Measurements from ENCODE around the gene TMPRSS4. TPM values are rescaled to one million over a fixed set of nuclear protein-coding genes. Genes with fewer than 3 reads are reported as not detected.
A peak's percentile ranks its signal among the peaks of the same experiment; 100 is the strongest.

The TMPRSS4 gene
- total and polyA plus RNA-seq, 4 donors: 0.96 to 6.5 TPM; not detected in 2

DNA sequence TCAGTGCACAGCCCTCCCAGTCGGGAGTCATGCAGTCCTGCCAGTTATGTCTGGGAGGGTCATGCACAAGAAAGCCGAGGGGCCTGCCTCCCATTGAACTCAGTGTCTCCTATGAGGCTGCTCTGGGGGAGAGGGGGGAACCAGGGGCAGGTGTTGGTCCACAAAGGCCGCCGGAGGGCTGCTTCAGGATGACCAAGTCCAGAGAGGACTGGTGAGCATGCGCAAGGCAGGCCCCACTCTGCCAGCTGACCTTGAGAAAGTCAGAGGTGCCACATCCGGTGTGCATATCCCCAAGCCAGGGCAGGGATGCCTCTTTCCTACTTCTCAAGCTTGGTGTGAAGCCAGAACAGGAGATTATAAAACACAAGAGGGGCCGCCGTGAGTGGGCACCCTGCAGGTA lies 71.4 kb downstream of the TMPRSS4 start:
- Histone ChIP-seq H3K27ac (ENCODE audit: low read depth in 1 of 2, low read length in 2 of 2) (no peak overlapping the region), H3K36me3 (ENCODE audit: control insufficient read depth in 1 of 2, insufficient read depth in 2 of 2, low read length in 1 of 2) (no peaks in the 10 kb centered on the region), H3K9me3 (ENCODE audit: control insufficient read depth, low read length) (no peaks in the 10 kb centered on the region), H3K4me3 (ENCODE audit: low read length in 2 of 2) (no peak overlapping the region), H3K27me3 (ENCODE audit: control insufficient read depth in 1 of 2, insufficient read depth in 2 of 2, low read length in 1 of 2) (peaks cover 0 to 2% of the 10 kb centered on the region in 2 donors), H3K4me1 (ENCODE audit: control insufficient read depth in 1 of 2, insufficient read depth in 2 of 2, low read length in 2 of 2) (no peaks in the 10 kb centered on the region)
- WGBS, 2 donors: 89 to 92% methylated on average over 8 of the region's 8 CpGs
- DNase-seq (peak in 1 of 2 donors; percentile 51), ATAC-seq (ENCODE audit: low FRiP score) (no peak)
- intact Hi-C loops (cut with DNase I): loop anchor here (5.0 to 10.0 kb wide), 2 partner anchors 204 to 207 kb away; partner anchors contain the start of gene UBE4A (in 1 of the 2)

GRCh38 chr11:118148856-118149255 lies 72.0 kb downstream of the TMPRSS4 start:
- Histone ChIP-seq H3K4me1 (ENCODE audit: control insufficient read depth in 1 of 2, insufficient read depth in 2 of 2, low read length in 2 of 2) (no peaks in the 10 kb centered on the region), H3K9me3 (ENCODE audit: control insufficient read depth, low read length) (no peaks in the 10 kb centered on the region), H3K36me3 (ENCODE audit: control insufficient read depth in 1 of 2, insufficient read depth in 2 of 2, low read length in 1 of 2) (no peaks in the 10 kb centered on the region), H3K4me3 (ENCODE audit: low read length in 2 of 2) (no peak overlapping the region), H3K27ac (ENCODE audit: low read depth in 1 of 2, low read length in 2 of 2) (no peak overlapping the region), H3K27me3 (ENCODE audit: control insufficient read depth in 1 of 2, insufficient read depth in 2 of 2, low read length in 1 of 2) (peaks cover 0 to 2% of the 10 kb centered on the region in 2 donors)
- 78 to 79% methylated on average over 2 of the region's 2 CpGs for whole genome bisulfite sequencing, 2 donors
- DNase-seq (no peak), ATAC-seq (ENCODE audit: low FRiP score) (no peak)
- intact Hi-C loops (cut with DNase I): loop anchor here (5.0 to 10.0 kb wide), 2 partner anchors 203 to 206 kb away; partner anchors contain the start of gene UBE4A (in 1 of the 2)

GRCh38 chr11:118149493-118149892 lies 72.6 kb downstream of the TMPRSS4 start:
- Histone ChIP-seq H3K9me3 (ENCODE audit: control insufficient read depth, low read length) (no peaks in the 10 kb centered on the region), H3K27me3 (ENCODE audit: control insufficient read depth in 1 of 2, insufficient read depth in 2 of 2, low read length in 1 of 2) (peaks cover 0 to 2% of the 10 kb centered on the region in 2 donors), H3K4me1 (ENCODE audit: control insufficient read depth in 1 of 2, insufficient read depth in 2 of 2, low read length in 2 of 2) (no peaks in the 10 kb centered on the region), H3K27ac (ENCODE audit: low read depth in 1 of 2, low read length in 2 of 2) (no peak overlapping the region), H3K36me3 (ENCODE audit: control insufficient read depth in 1 of 2, insufficient read depth in 2 of 2, low read length in 1 of 2) (no peaks in the 10 kb centered on the region), H3K4me3 (ENCODE audit: low read length in 2 of 2) (no peak overlapping the region)
- intact Hi-C loops (cut with DNase I): loop anchor here (5.0 to 10.0 kb wide), 2 partner anchors 203 to 205 kb away; partner anchors contain the start of gene UBE4A (in 1 of the 2)
- no peak for ATAC-seq (ENCODE audit: low FRiP score)
- 85 to 86% methylated on average over 1 of the region's 1 CpG for WGBS, 2 donors
- peak in 1 of 2 donors; percentile 51 for DNase-seq

DNA sequence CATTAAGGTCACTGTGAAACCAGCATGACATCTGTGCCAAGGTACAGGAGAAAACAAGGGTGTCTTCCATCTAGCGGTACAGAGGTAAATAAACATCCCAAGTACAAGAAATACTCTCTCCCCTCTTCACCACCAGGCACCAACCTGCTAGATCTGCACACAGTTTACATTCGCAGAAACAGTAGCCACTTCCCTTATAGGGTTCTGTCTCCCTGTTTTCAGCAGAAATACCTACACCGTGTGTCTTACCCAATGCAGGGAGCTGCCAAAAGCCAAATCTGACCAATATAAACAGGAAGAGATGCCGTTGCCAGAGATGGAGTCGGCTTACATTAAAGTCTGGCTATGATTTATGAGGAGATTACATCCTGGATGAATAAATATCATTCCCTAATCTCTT lies 74.6 kb downstream of the TMPRSS4 start:
- WGBS, 2 donors: 37% methylated on average over 5 of the region's 5 CpGs
- peaks cover 0 to 2% of the 10 kb centered on the region in 2 donors for H3K27me3 ChIP-seq (ENCODE audit: control insufficient read depth in 1 of 2, insufficient read depth in 2 of 2, low read length in 1 of 2)
- no peak overlapping the region for H3K4me3 ChIP-seq (ENCODE audit: low read length in 2 of 2)
- ATAC-seq (ENCODE audit: low FRiP score): no peak
- no peaks in the 10 kb centered on the region for H3K4me1 ChIP-seq (ENCODE audit: control insufficient read depth in 1 of 2, insufficient read depth in 2 of 2, low read length in 2 of 2)
- intact Hi-C loops (cut with DNase I): no loop called here
- DNase-seq: no peak
- no peaks in the 10 kb centered on the region for H3K9me3 ChIP-seq (ENCODE audit: control insufficient read depth, low read length)
- H3K27ac ChIP-seq (ENCODE audit: low read depth in 1 of 2, low read length in 2 of 2): no peak overlapping the region
- H3K36me3 ChIP-seq (ENCODE audit: control insufficient read depth in 1 of 2, insufficient read depth in 2 of 2, low read length in 1 of 2): no peaks in the 10 kb centered on the region

DNA sequence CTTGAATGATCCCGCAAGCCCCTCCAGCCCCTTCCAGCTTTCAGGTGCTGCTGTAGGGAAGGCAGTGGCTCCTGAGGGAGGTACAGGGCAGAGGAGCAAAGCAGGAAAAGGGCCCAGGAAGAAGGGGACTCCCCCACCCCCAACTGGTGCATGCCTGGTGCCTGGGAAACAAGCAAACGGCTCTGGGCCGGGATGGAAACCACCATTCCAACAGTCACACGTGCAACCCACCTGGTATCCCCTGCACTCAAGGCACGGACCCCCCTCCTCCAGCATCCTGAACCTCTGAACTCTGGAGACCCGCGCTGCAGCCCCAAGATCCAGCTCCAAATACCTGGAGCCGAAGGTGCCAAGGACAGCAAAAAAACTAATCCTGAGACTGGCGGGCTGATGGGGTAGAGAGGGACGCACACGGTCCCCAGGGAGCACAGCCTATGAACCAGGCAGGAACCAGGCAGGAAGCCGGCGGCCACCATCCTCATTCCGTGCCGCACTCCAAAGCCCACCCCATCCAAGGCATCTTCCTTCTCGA lies 75.2 kb downstream of the TMPRSS4 start:
- Histone ChIP-seq H3K9me3 (ENCODE audit: control insufficient read depth, low read length) (no peaks in the 10 kb centered on the region), H3K4me3 (ENCODE audit: low read length in 2 of 2) (no peak overlapping the region), H3K4me1 (ENCODE audit: control insufficient read depth in 1 of 2, insufficient read depth in 2 of 2, low read length in 2 of 2) (no peaks in the 10 kb centered on the region), H3K27me3 (ENCODE audit: control insufficient read depth in 1 of 2, insufficient read depth in 2 of 2, low read length in 1 of 2) (peaks cover 0 to 2% of the 10 kb centered on the region in 2 donors), H3K27ac (ENCODE audit: low read depth in 1 of 2, low read length in 2 of 2) (no peak overlapping the region), H3K36me3 (ENCODE audit: control insufficient read depth in 1 of 2, insufficient read depth in 2 of 2, low read length in 1 of 2) (no peaks in the 10 kb centered on the region)
- intact Hi-C loops (cut with DNase I): no loop called here
- WGBS, 2 donors: 22% methylated on average over 16 of the region's 16 CpGs
- ATAC-seq (ENCODE audit: low FRiP score) (no peak), DNase-seq (no peak)

- Histone ChIP-seq H3K36me3 (ENCODE audit: control insufficient read depth in 1 of 2, insufficient read depth in 2 of 2, low read length in 1 of 2) (no peaks in the 10 kb centered on the region), H3K9me3 (ENCODE audit: control insufficient read depth, low read length) (no peaks in the 10 kb centered on the region), H3K4me1 (ENCODE audit: control insufficient read depth in 1 of 2, insufficient read depth in 2 of 2, low read length in 2 of 2) (no peaks in the 10 kb centered on the region), H3K4me3 (ENCODE audit: low read length in 2 of 2) (peak within 1 kb of the TSS; percentile 40 to 42), H3K27me3 (ENCODE audit: control insufficient read depth in 1 of 2, insufficient read depth in 2 of 2, low read length in 1 of 2) (peaks cover 0 to 2% of the 10 kb centered on the region in 2 donors), H3K27ac (ENCODE audit: low read depth in 1 of 2, low read length in 2 of 2) (no peak within 1 kb of the TSS)
- WGBS, 2 donors: 0 to 1% methylated on average over 60 to 88 of the region's 88 CpGs
- peak; percentile 72 to 85 for DNase-seq
- ATAC-seq (ENCODE audit: low FRiP score): peak; percentile 57
- intact Hi-C loops (cut with DNase I): no loop called here
These were observed 75.9 kb downstream of the TMPRSS4 start, which contains the start of gene SCN4B for GRCh38 chr11:118152552-118153471. Gene SCN4B, minus strand, starts transcription at chr11:118152823. Its CDS starts 150 bp downstream, at chr11:118152673.

DNA sequence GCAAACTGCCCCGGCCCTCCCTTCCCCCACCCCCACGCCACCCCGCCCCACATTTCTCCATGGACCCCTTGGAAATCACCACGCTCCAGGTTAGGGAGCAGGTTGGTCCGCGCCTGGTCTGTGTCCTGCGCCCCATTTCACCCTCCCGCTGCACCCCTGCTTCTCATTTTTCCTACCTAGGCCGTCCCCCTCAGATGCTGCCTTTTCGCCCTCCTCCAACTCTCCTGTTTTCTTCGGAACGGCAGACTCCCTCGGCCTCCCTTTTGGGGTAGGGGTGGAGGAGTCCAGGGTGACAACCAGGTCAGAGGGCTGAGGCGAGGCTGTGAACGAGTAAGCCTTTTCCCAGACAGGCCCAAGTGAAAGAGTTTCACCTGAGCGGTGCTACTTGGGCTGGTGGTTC lies 76.6 kb downstream of the TMPRSS4 start:
- intact Hi-C loops (cut with DNase I): no loop called here
- Histone ChIP-seq H3K27ac (ENCODE audit: low read depth in 1 of 2, low read length in 2 of 2) (no peak overlapping the region), H3K9me3 (ENCODE audit: control insufficient read depth, low read length) (no peaks in the 10 kb centered on the region), H3K27me3 (ENCODE audit: control insufficient read depth in 1 of 2, insufficient read depth in 2 of 2, low read length in 1 of 2) (peaks cover 0 to 2% of the 10 kb centered on the region in 2 donors), H3K4me3 (ENCODE audit: low read length in 2 of 2) (no peak overlapping the region), H3K4me1 (ENCODE audit: control insufficient read depth in 1 of 2, insufficient read depth in 2 of 2, low read length in 2 of 2) (no peaks in the 10 kb centered on the region), H3K36me3 (ENCODE audit: control insufficient read depth in 1 of 2, insufficient read depth in 2 of 2, low read length in 1 of 2) (no peaks in the 10 kb centered on the region)
- WGBS, 2 donors: 17 to 23% methylated on average over 16 of the region's 16 CpGs
- DNase-seq (no peak), ATAC-seq (ENCODE audit: low FRiP score) (no peak)

DNA sequence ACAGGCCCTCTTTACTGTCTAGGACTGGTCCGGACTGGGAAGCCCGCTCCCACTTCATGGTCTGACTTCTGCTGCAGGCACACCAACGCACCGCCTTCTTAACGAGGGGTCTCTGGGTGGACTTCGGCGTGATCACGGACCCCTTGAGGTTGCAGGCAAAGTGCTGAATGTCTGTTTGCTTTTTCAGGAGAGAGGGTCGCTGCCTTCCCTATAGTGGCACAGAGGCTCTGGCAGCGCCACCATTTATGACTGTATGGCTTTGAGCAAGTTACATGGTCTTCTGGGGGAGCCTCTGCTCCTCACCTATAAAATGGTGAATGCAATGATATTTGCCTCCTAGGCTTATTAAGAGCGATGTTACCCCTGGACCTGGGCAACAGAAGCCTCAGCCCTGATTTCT lies 77.1 kb downstream of the TMPRSS4 start:
- Histone ChIP-seq H3K4me3 (ENCODE audit: low read length in 2 of 2) (no peak overlapping the region), H3K36me3 (ENCODE audit: control insufficient read depth in 1 of 2, insufficient read depth in 2 of 2, low read length in 1 of 2) (no peaks in the 10 kb centered on the region), H3K27ac (ENCODE audit: low read depth in 1 of 2, low read length in 2 of 2) (no peak overlapping the region), H3K9me3 (ENCODE audit: control insufficient read depth, low read length) (no peaks in the 10 kb centered on the region), H3K27me3 (ENCODE audit: control insufficient read depth in 1 of 2, insufficient read depth in 2 of 2, low read length in 1 of 2) (peaks cover 0 to 2% of the 10 kb centered on the region in 2 donors), H3K4me1 (ENCODE audit: control insufficient read depth in 1 of 2, insufficient read depth in 2 of 2, low read length in 2 of 2) (no peaks in the 10 kb centered on the region)
- 75 to 85% methylated on average over 11 of the region's 11 CpGs for WGBS, 2 donors
- no peak for DNase-seq
- intact Hi-C loops (cut with DNase I): no loop called here
- ATAC-seq (ENCODE audit: low FRiP score): no peak

Measured in aorta (tissue), 5 donors.